Adrenal gland (tissue), 5 donors: ENCODE results near the gene MED17.

Experiments
- POLR2A ChIP-seq, 2 donors: fragments of 450-650 bp; IDR thresholded peaks; one replicate each; pipeline ENCODE4 v1.6.1; 2017; ENCODE audit warnings: antibody characterized with exemption in 2 of 2, mild to moderate bottlenecking in 2 of 2, moderate library complexity in 1 of 2
- TF ChIP-seq, protein P1 (sequence below), 6 experiments: fragments of 450-650 bp in 4 of 6; fragments of 200-600 bp in 2 of 6; sonication (generic) in 1 of 6; IDR thresholded peaks; 1 replicate in 5 of 6; 2 replicates in 1 of 6; pipeline versions ENCODE4 v1.5.1 to v1.8.0; 2016 to 2021; ENCODE audit warnings: antibody characterized with exemption in 6 of 6, mild to moderate bottlenecking in 2 of 6, moderate library complexity in 1 of 6
- donor health status: DM: no; HTN: no; CAD: no.

DNA sequence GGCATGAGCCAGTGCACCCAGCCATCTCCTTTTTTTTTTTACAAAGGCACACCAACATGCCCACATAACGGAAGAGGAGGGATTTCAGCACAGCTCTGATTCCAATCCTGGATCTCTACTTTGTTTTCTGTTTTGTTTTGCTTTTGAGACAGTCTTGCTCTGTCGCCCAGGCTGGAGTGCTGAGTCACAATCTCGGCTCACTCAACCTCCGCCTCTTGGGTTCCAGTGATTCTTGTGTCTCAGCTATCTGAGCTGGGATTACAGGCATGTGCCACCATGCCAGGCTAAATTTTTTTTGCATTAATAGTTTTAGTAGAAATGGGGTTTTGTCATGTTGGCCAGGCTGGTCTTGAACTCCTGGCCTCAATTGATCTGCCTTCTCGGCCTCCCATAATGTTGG lies 38.3 kb downstream of the MED17 start:
- TF ChIP-seq, protein P1, sequence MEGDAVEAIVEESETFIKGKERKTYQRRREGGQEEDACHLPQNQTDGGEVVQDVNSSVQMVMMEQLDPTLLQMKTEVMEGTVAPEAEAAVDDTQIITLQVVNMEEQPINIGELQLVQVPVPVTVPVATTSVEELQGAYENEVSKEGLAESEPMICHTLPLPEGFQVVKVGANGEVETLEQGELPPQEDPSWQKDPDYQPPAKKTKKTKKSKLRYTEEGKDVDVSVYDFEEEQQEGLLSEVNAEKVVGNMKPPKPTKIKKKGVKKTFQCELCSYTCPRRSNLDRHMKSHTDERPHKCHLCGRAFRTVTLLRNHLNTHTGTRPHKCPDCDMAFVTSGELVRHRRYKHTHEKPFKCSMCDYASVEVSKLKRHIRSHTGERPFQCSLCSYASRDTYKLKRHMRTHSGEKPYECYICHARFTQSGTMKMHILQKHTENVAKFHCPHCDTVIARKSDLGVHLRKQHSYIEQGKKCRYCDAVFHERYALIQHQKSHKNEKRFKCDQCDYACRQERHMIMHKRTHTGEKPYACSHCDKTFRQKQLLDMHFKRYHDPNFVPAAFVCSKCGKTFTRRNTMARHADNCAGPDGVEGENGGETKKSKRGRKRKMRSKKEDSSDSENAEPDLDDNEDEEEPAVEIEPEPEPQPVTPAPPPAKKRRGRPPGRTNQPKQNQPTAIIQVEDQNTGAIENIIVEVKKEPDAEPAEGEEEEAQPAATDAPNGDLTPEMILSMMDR (IDR thresholded peaks at IDR 0.05): no peak
- TF ChIP-seq POLR2A (IDR thresholded peaks at IDR 0.05): no peak
